ENCODE results near the gene BPIFB3. TPM values are rescaled to one million over a fixed set of nuclear protein-coding genes. Genes with fewer than 3 reads are reported as not detected.

Gene BPIFB3
- total and polyA plus RNA-seq, 9 of the 15 experiments (the other 6 are each of a cell fraction or from before 2014, with no cell fraction given): not detected

DNA sequence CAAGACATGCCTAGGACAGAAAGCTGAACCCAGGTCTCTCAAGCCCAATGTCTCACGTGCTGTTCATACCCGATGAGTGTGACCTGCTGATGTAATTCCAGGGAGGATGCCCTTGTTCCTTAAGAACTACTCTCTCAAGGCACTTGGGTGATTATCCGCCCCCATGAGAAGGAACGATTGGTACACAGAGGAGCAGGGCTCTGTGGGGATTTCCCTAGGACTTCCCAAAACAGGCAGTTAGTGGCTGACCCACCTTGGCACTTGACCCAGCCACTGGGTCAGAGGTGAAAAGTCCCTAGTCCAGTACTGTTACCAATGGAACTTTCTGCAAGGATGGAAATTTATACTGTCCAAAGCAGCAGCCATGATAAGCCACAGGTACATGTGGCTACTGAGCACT is 31.4 kb upstream of the BPIFB3 start:
- H3K9ac ChIP-seq (ENCODE audit: insufficient read depth in 1 of 2, low read depth in 2 of 2, low read length in 2 of 2): no peak overlapping the region
- no peaks in the 10 kb centered on the region; the same call in 1 of the 2 replicates for H4K20me1 ChIP-seq (replicated peaks; ENCODE audit: control insufficient read depth, insufficient read depth, low read length)
- no peak for DNase-seq (ENCODE audit: extremely low read depth in 1 of 4, low spot score in 3 of 4)
- FAIRE-seq: no peak
- no peak overlapping the region for H3K4me3 ChIP-seq
- ChIA-PET CTCF (ENCODE audit: low intra/inter-chr PET ratio) (no interaction called here), POLR2A (interaction anchor here (0.8 kb wide), 1 partner anchor 9 kb away, joined by 3 read pairs; the partner anchor contains the start of gene BPIFB6)
- no peak overlapping the region for H3K27ac ChIP-seq (ENCODE audit: extremely low read depth, low read depth, low read length)
- in situ Hi-C loops (cut with MboI): no loop called here
- no peak for ATAC-seq
- H3K4me2 ChIP-seq (ENCODE audit: insufficient read depth, low read length): no peak overlapping the region
- no peaks in the 10 kb centered on the region for H3K36me3 ChIP-seq (ENCODE audit: control insufficient read depth, insufficient read depth, low read length)
- TF ChIP-seq SLC30A9 (CRISPR knock-in tag; IDR thresholded peaks at IDR 0.05): no peak
- no peak for TF ChIP-seq ETV5 (CRISPR knock-in tag; IDR thresholded peaks at IDR 0.05; ENCODE audit: low read depth)
- TF ChIP-seq THRA (IDR thresholded peaks at IDR 0.05): no peak
- no peak for TF ChIP-seq SMAD2 (IDR thresholded peaks at IDR 0.05; ENCODE audit: low read depth, low read length)
- no peak for TF ChIP-seq KDM1A (IDR thresholded peaks at IDR 0.05)
- no peak for TF ChIP-seq MLX (CRISPR knock-in tag; conservative IDR thresholded peaks at IDR 0.05)
- TF ChIP-seq SMARCB1 (IDR thresholded peaks at IDR 0.05; ENCODE audit: insufficient read length, low read depth): no peak
- TF ChIP-seq RAD51 (IDR thresholded peaks at IDR 0.05; ENCODE audit: borderline replicate concordance, low read depth): no peak
- TF ChIP-seq ZNF766 (CRISPR knock-in tag; conservative IDR thresholded peaks at IDR 0.05): no peak
- TF ChIP-seq RBFOX2 (IDR thresholded peaks at IDR 0.05; ENCODE audit: low read depth, low read length): no peak
- H3K4me1 ChIP-seq (replicated peaks in 1 of 2; ENCODE audit: control insufficient read depth in 2 of 2, insufficient read depth in 2 of 2, low read length in 2 of 2): 0 out of 5 replicates have a peak, but pooled peaks cover 0 to 3% of the 10 kb centered on the region in 2 experiments
- 0% methylated on average over 4 of the region's 4 CpGs for WGBS (ENCODE audit: insufficient coverage, low coverage, missing lambda C conversion rate)
- intact Hi-C loops (cut with micrococcal nuclease): no loop called here
- H3K9me3 ChIP-seq (replicated peaks; ENCODE audit: control insufficient read depth, insufficient read depth, low read depth, low read length): no peaks in the 10 kb centered on the region
- BruUV-seq (replicated peaks): no TSS peak
- no peaks in the 10 kb centered on the region for H3K79me2 ChIP-seq (ENCODE audit: control insufficient read depth, insufficient read depth, low read length)
- peaks cover 2 to 26% of the 10 kb centered on the region in 2 experiments; a peak in 3 of 5 replicates for H3K27me3 ChIP-seq (ENCODE audit: control insufficient read depth in 2 of 2, insufficient read depth in 2 of 2, low read length in 2 of 2)
- H2AFZ ChIP-seq (ENCODE audit: low read depth, low read length): no peak overlapping the region
- peaks cover 2% of the 10 kb centered on the region for H3K9me1 ChIP-seq (ENCODE audit: control insufficient read depth, insufficient read depth, low read length)
